Esophagus muscularis mucosa (tissue), 4 donors: Measurements from ENCODE around the gene L3MBTL2. TPM values are rescaled to one million over a fixed set of nuclear protein-coding genes. Genes with fewer than 3 reads are reported as not detected.
"Not testable (repeated sequence)": the region's sequence is repeated elsewhere in the genome, so short reads cannot be mapped to it uniquely, and the experiment has no call there.

ENCODE experiments used
- DNase-seq: peaks from one replicate; pipeline ENCODE4 v3.0.0-alpha.2; 2017; ENCODE audit errors: extremely low spot score
- H3K27ac ChIP-seq, 4 donors: fragments of 200-600 bp; sonication (generic); replicated peaks in 1 of 4; 1 replicate in 3 of 4; 2 replicates in 1 of 4; pipeline ENCODE4 v1.5.1; 2016 to 2019; ENCODE audit warnings: mild to moderate bottlenecking in 1 of 4
- H3K27me3 ChIP-seq, 4 donors: fragments of 200-600 bp; sonication (generic); one replicate each; pipeline versions ENCODE4 v1.5.1 to v1.6.0; 2016 to 2019
- H3K36me3 ChIP-seq, 4 donors: fragments of 200-600 bp; sonication (generic); one replicate each; pipeline ENCODE4 v1.5.1; 2016 to 2019
- H3K4me1 ChIP-seq, 4 donors: fragments of 200-600 bp; sonication (generic); one replicate each; pipeline ENCODE4 v1.5.1; 2016 to 2019
- H3K4me3 ChIP-seq, 4 donors: fragments of 200-600 bp; sonication (generic); 1 replicate in 2 of 4; 2 replicates in 2 of 4; pipeline ENCODE4 v1.5.1; 2016 to 2019; ENCODE audit warnings: mild to moderate bottlenecking in 4 of 4, moderate library complexity in 1 of 4
- H3K9me3 ChIP-seq, 4 donors: fragments of 200-600 bp; sonication (generic); 1 replicate in 3 of 4; 2 replicates in 1 of 4; pipeline ENCODE4 v1.5.1; 2016 to 2019
- EP300 ChIP-seq: sonication (generic); formaldehyde crosslinking; IDR thresholded peaks from one replicate; pipeline ENCODE4 v1.6.1; 2017; ENCODE audit warnings: antibody characterized with exemption
- POLR2A ChIP-seq: fragments of 450-650 bp; IDR thresholded peaks from one replicate; pipeline ENCODE4 v1.6.1; 2017; ENCODE audit warnings: antibody characterized with exemption, moderate library complexity, mild to moderate bottlenecking, low read depth
- POLR2AphosphoS5 ChIP-seq, 2 donors: sonication (generic); formaldehyde crosslinking; IDR thresholded peaks; one replicate each; pipeline ENCODE4 v1.6.1; 2017; ENCODE audit warnings: antibody characterized with exemption in 2 of 2
- WGBS: methylation state at CpG from one replicate; pipeline ENCODE4 v1.1.5; 2018; 5-methylcytosine and 5-hydroxymethylcytosine counted together
- intact Hi-C: fragments of 100-400 bp; cut with DNase I; formaldehyde crosslinking; loops from one replicate; pipeline ENCODE4 v1.15.1; 2023
- total RNA-seq, 4 donors: library from RNA; depleted of rRNA; stranded (reverse); fragments of >200 nt; gene quantifications; one replicate each; pipeline versions ENCODE4 v1.1.0 to v1.2.1, GENCODE V29; 2016
- TF ChIP-seq, protein P1 (sequence below), 3 experiments: fragments of 200-600 bp in 2 of 3; fragments of 450-650 bp in 1 of 3; sonication (generic) in 2 of 3; IDR thresholded peaks; one replicate each; pipeline ENCODE4 v1.5.1; 2017 to 2019; ENCODE audit warnings: antibody characterized with exemption in 3 of 3, mild to moderate bottlenecking in 2 of 3, moderate library complexity in 1 of 3

L3MBTL2 gene
- total RNA-seq, 4 donors from 2014 or later = 17.4 to 29.9 (median 22.4) TPM

DNA sequence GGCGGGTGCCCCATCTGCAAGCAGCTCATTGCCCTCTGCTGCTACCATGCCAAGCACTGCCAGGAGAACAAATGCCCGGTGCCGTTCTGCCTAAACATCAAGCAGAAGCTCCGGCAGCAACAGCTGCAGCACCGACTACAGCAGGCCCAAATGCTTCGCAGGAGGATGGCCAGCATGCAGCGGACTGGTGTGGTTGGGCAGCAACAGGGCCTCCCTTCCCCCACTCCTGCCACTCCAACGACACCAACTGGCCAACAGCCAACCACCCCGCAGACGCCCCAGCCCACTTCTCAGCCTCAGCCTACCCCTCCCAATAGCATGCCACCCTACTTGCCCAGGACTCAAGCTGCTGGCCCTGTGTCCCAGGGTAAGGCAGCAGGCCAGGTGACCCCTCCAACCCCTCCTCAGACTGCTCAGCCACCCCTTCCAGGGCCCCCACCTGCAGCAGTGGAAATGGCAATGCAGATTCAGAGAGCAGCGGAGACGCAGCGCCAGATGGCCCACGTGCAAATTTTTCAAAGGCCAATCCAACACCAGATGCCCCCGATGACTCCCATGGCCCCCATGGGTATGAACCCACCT, 28.0 kb upstream of the L3MBTL2 start:
- no peak for TF ChIP-seq POLR2A
- TF ChIP-seq, protein P1, sequence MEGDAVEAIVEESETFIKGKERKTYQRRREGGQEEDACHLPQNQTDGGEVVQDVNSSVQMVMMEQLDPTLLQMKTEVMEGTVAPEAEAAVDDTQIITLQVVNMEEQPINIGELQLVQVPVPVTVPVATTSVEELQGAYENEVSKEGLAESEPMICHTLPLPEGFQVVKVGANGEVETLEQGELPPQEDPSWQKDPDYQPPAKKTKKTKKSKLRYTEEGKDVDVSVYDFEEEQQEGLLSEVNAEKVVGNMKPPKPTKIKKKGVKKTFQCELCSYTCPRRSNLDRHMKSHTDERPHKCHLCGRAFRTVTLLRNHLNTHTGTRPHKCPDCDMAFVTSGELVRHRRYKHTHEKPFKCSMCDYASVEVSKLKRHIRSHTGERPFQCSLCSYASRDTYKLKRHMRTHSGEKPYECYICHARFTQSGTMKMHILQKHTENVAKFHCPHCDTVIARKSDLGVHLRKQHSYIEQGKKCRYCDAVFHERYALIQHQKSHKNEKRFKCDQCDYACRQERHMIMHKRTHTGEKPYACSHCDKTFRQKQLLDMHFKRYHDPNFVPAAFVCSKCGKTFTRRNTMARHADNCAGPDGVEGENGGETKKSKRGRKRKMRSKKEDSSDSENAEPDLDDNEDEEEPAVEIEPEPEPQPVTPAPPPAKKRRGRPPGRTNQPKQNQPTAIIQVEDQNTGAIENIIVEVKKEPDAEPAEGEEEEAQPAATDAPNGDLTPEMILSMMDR (IDR thresholded peaks at IDR 0.05) = no peak
- TF ChIP-seq POLR2AphosphoS5 (IDR thresholded peaks at IDR 0.05) = no peak
- TF ChIP-seq EP300 = no peak
- Histone ChIP-seq H3K36me3 (peaks cover 53 to 82% (median 76%) of the 10 kb centered on the region in 4 donors), H3K4me1 (peaks cover 3 to 15% (median 6%) of the 10 kb centered on the region in 4 donors), H3K9me3 (no peaks in the 10 kb centered on the region), H3K4me3 (no peak overlapping the region), H3K27ac (no peak overlapping the region), H3K27me3 (no peaks in the 10 kb centered on the region)
- WGBS = 88% methylated on average over 12 of the region's 15 CpGs
- intact Hi-C loops = no loop called here
- no peak for DNase-seq

DNA sequence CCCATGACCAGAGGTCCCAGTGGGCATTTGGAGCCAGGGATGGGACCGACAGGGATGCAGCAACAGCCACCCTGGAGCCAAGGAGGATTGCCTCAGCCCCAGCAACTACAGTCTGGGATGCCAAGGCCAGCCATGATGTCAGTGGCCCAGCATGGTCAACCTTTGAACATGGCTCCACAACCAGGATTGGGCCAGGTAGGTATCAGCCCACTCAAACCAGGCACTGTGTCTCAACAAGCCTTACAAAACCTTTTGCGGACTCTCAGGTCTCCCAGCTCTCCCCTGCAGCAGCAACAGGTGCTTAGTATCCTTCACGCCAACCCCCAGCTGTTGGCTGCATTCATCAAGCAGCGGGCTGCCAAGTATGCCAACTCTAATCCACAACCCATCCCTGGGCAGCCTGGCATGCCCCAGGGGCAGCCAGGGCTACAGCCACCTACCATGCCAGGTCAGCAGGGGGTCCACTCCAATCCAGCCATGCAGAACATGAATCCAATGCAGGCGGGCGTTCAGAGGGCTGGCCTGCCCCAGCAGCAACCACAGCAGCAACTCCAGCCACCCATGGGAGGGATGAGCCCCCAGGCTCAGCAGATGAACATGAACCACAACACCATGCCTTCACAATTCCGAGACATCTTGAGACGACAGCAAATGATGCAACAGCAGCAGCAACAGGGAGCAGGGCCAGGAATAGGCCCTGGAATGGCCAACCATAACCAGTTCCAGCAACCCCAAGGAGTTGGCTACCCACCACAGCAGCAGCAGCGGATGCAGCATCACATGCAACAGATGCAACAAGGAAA, 27.3 kb upstream of the L3MBTL2 start:
- no peaks in the 10 kb centered on the region for H3K9me3 ChIP-seq
- no peak for DNase-seq
- no peak overlapping the region for H3K27ac ChIP-seq
- TF ChIP-seq EP300 = no peak
- no peak for TF ChIP-seq POLR2AphosphoS5 (IDR thresholded peaks at IDR 0.05)
- TF ChIP-seq POLR2A = no peak
- TF ChIP-seq, protein P1 (IDR thresholded peaks at IDR 0.05) = no peak
- 84% methylated on average over 5 of the region's 9 CpGs for WGBS
- H3K4me3 ChIP-seq = no peak overlapping the region
- H3K36me3 ChIP-seq = peaks cover 46 to 75% (median 70%) of the 10 kb centered on the region in 4 donors
- H3K27me3 ChIP-seq = no peaks in the 10 kb centered on the region
- H3K4me1 ChIP-seq = peaks cover 3 to 14% (median 5%) of the 10 kb centered on the region in 4 donors
- intact Hi-C loops = no loop called here

DNA sequence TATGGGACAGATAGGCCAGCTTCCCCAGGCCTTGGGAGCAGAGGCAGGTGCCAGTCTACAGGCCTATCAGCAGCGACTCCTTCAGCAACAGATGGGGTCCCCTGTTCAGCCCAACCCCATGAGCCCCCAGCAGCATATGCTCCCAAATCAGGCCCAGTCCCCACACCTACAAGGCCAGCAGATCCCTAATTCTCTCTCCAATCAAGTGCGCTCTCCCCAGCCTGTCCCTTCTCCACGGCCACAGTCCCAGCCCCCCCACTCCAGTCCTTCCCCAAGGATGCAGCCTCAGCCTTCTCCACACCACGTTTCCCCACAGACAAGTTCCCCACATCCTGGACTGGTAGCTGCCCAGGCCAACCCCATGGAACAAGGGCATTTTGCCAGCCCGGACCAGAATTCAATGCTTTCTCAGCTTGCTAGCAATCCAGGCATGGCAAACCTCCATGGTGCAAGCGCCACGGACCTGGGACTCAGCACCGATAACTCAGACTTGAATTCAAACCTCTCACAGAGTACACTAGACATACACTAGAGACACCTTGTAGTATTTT, 26.6 kb upstream of the L3MBTL2 start:
- Histone ChIP-seq H3K36me3 (peaks cover 39 to 68% (median 63%) of the 10 kb centered on the region in 4 donors), H3K4me1 (peaks cover 3 to 14% (median 5%) of the 10 kb centered on the region in 4 donors), H3K9me3 (no peaks in the 10 kb centered on the region), H3K27ac (no peak overlapping the region), H3K27me3 (no peaks in the 10 kb centered on the region), H3K4me3 (no peak overlapping the region)
- intact Hi-C loops = no loop called here
- TF ChIP-seq POLR2AphosphoS5 (IDR thresholded peaks at IDR 0.05) (no peak), POLR2A (no peak), EP300 (no peak)
- TF ChIP-seq, protein P1 (IDR thresholded peaks at IDR 0.05) = no peak
- no peak for DNase-seq
- WGBS = 78% methylated on average over 8 of the region's 8 CpGs

DNA sequence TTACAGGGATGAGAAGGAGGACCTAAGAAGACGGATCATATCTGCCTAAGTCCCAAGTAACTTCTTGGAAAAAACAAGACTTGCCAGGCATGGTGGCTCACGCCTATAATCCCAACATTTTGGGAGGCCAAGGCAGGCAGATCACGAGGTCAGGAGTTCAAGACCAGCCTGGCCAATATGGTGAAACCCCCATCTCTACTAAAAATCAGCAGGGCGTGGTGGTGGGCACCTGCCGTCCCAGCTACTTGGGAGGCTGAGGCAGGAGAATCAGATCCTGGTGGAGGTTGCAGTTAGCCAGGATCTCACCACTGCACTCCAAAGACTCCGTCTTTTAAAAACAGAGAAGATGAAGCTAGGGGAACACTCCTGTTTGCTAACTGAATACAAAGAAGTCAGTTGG, 24.8 kb upstream of the L3MBTL2 start:
- Histone ChIP-seq H3K4me1 (peaks cover 3 to 14% (median 5%) of the 10 kb centered on the region in 4 donors), H3K36me3 (peaks cover 27 to 50% (median 44%) of the 10 kb centered on the region in 4 donors)
- intact Hi-C loops, H3K9me3 ChIP-seq, H3K4me3 ChIP-seq, DNase-seq, H3K27ac ChIP-seq, H3K27me3 ChIP-seq: not testable (repeated sequence)
- 96% methylated on average over 6 of the region's 6 CpGs for WGBS

DNA sequence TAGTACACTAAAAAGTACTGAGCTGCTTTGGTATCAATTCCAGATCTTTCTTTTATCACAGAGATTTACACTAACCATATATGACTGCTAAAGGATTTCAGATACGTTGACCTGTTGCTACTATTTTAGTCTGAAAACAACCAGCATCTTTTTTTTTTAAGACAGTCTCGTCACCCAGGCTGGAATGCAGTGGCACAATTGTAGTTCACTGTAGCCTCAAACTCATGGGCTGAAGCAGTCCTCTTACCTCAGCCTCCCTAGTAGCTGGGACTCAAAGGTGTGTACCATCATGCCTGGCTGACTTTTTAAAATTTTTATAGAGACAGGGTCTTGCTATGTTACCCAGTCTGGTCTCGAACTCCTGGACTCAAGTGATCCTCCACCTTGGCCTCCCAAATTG, 24.2 kb upstream of the L3MBTL2 start:
- peaks cover 0 to 14% (median 4%) of the 10 kb centered on the region in 4 donors for H3K4me1 ChIP-seq
- peaks cover 27 to 44% (median 38%) of the 10 kb centered on the region in 4 donors for H3K36me3 ChIP-seq
- WGBS = 76% methylated on average over 3 of the region's 3 CpGs
- H3K9me3 ChIP-seq = no peaks in the 10 kb centered on the region
- DNase-seq = no peak
- no peak overlapping the region for H3K4me3 ChIP-seq
- H3K27ac ChIP-seq = peak overlapping the region in 2 of 4 donors; percentile 17 to 43
- no peak for TF ChIP-seq POLR2A
- TF ChIP-seq, protein P1 (IDR thresholded peaks at IDR 0.05) = no peak
- TF ChIP-seq POLR2AphosphoS5 (IDR thresholded peaks at IDR 0.05) = no peak
- TF ChIP-seq EP300 = no peak
- H3K27me3 ChIP-seq = no peaks in the 10 kb centered on the region
- intact Hi-C loops = no loop called here
